Pons (tissue), 1 donor: ENCODE results near the gene STAG1.
"Not testable (repeated sequence)": the region's sequence is repeated elsewhere in the genome, so short reads cannot be mapped to it uniquely, and the experiment has no call there.

Experiments
- DNase-seq: peaks from one replicate; pipeline ENCODE4 v3.0.0-alpha.2; 2016; ENCODE audit warnings: low spot score

Gene STAG1

DNA sequence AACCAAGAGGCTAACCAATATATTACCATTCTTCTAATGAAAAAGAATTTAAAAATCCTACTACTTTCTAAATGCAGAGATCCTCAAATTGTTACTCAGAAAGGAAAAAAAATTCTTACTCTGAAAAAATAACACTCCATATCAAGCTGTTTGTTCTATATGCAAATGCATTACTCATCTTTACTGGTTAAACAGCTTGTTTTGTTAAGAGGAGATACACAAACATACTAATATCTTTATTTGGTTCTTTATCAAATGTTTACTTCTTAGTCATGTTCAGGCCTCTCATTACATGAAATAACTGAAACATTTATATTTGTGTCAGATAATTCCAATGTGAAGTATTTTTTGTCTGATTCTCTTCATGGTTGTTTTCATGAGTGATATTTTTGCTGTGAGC is 355.3 kb downstream of the STAG1 start:
- DNase-seq, result no peak

DNA sequence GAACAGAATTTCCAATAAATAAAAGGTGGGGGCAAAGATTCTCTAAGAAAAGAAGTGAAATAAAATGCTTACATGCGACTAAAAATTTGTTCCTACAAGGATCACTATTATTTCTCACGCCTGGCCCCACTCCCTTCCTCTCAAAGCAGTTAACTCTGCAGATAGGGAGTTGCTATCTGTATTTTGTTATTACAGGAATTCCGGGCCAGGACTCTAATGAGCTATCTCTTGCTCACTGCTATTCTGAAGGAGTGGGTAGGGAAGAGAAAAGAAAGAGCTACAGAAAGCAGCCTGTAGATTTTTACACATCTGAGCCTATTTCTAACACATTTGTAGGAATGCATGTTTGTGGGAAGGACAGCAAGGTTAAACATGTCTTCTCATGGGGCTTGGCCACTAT is 361.6 kb downstream of the STAG1 start:
- DNase-seq, result no peak

- no peak for DNase-seq
Measured at GRCh38 chr3:136387031-136387430, 365.1 kb downstream of the STAG1 start.

GRCh38 chr3:136385457-136385856 is 366.7 kb downstream of the STAG1 start:
- no peak for DNase-seq

GRCh38 chr3:136381051-136381450 is 371.1 kb downstream of the STAG1 start:
- DNase-seq, result no peak

DNA sequence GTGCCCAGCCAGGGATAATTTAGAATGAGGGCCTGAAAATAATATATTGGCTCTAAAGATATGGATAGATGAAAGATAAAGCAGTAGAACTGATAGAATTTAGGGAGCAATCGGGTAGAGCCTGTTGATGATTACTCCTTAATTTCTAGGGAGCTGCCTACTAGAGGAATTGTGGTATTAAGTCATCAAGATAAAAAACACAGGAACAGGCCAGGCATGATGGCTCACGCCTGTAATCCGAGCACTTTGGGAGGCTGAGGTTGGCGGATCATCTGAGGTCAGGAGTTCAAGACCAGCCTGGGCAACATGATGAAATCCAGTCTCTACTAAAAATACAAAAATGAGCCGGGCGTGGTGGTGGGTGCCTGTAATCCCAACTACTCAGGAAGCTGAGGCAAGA is 371.6 kb downstream of the STAG1 start:
- no peak for DNase-seq

- no peak for DNase-seq
Measured at GRCh38 chr3:136378011-136378410, 374.2 kb downstream of the STAG1 start.

GRCh38 chr3:136377508-136377907 is 374.7 kb downstream of the STAG1 start:
- no peak for DNase-seq

DNA sequence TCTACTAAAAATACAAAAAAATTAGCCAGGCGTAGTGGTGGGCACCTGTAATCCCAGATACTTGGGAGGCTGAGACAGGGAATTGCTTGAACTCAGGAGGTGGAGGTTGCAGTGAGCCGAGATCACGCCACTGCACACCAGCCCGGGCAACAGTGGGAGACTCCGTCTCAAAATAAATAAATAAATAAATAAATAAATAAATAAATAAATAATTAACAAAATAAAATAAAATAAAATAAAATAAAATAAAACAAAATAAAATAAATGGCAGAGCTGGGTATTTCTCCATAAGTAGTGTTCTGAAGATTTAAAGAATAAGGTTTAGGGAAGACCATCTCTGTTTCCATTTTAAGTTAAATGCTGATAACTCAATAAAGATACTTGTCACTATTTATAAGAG is 376.4 kb downstream of the STAG1 start:
- DNase-seq, result not testable (repeated sequence)

- no peak for DNase-seq
Measured at GRCh38 chr3:136366289-136366688, 385.9 kb downstream of the STAG1 start.

- no peak for DNase-seq
Measured at GRCh38 chr3:136353461-136353860, 398.7 kb downstream of the STAG1 start.

DNA sequence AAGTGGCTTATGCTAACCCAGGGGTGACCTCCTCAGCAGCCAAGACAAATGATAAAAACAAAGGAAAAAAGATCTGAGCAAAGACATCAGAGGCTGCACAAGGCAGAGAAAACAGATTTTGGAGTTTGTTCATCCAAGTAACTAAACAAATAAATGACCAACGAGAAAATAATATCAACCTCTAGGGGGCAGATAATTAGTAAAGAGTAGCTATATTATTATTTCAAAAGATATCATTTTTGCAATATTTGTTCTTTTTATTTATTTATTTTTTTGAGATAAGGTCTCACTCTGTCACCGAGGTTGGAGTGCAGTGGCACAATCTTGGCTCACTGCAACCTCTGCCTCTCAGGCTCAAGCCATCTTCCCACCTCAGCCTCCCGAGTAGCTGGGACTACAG is 400.3 kb downstream of the STAG1 start:
- no peak for DNase-seq

GRCh38 chr3:136351351-136351750 is 400.8 kb downstream of the STAG1 start:
- no peak for DNase-seq

DNA sequence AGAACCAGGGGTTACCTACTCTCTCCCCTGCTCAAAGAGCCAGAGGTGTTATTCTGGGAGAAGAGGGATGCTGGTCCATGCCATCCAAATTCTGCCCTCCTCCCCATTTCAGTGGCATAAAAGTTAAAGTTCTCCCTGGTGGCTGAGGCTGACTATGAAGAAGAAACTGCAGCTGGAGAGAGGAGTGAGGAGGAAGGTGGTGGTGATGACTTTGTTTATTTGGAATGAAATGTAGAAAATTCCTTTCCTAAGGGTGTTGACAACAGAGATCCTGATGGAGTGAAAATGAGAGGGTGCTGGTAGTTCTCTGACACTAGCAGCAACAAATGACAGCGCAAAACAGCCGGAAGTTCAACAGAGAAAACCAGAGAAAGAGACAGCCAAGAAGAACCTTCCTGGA is 401.6 kb downstream of the STAG1 start:
- DNase-seq, result no peak

DNA sequence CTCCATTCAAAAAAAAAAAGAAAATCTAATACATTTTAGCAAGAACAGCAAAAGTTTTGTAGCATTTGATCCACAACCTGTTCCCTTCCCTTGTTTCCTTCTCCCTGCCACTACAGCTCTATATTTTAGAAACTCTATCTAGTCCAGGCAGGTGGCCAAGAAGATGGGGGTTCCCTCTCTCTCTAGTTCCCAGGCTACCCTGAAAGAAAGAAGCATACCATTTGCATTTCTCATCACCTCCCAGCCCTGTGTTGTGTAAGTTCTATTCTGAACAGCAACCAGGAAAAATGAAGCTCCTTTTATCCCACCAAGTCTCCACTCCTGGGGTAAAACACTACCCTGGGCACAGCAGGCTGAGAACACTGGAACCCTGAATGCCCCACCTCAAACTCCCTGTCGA is 402.0 kb downstream of the STAG1 start:
- DNase-seq, result no peak

DNA sequence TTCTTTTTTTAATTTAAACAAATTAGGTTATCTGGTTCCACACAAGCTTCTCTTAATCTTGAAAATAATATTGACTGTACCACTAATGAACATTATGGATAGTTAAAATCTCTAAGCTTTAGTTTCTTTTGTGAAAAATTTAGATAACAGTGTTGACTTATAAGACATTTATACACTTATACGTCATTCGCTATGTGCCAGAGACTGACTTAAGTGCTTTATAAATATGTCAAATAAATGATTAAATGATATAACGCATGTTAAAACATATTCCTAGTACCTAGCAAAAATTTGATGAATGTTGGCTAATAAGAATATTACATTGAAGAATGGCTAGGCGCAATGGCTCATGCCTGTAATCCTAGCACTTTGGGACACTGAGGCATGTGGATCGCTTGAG is 405.7 kb downstream of the STAG1 start:
- DNase-seq, result no peak

GRCh38 chr3:136343873-136344555 is 408.2 kb downstream of the STAG1 start:
- peak; percentile 11 for DNase-seq

DNA sequence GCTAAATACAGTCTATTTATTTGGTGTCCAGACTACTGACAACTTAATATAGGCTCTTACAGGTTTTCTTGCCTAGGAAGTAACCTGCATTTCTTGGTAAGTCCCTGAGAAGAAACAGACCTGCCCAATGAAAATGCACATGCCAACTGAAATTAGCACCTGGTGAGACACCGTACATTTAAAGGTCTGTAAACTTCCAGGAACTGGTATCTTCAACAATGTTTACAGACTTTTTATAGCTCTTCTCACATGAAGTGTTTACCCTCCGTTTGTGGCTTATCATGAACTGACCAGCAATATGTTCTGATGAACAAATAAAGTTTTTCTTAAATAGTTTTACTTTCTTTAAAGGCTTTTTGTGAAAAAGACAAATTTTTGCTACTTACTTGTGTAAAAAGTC is 408.7 kb downstream of the STAG1 start:
- no peak for DNase-seq

DNA sequence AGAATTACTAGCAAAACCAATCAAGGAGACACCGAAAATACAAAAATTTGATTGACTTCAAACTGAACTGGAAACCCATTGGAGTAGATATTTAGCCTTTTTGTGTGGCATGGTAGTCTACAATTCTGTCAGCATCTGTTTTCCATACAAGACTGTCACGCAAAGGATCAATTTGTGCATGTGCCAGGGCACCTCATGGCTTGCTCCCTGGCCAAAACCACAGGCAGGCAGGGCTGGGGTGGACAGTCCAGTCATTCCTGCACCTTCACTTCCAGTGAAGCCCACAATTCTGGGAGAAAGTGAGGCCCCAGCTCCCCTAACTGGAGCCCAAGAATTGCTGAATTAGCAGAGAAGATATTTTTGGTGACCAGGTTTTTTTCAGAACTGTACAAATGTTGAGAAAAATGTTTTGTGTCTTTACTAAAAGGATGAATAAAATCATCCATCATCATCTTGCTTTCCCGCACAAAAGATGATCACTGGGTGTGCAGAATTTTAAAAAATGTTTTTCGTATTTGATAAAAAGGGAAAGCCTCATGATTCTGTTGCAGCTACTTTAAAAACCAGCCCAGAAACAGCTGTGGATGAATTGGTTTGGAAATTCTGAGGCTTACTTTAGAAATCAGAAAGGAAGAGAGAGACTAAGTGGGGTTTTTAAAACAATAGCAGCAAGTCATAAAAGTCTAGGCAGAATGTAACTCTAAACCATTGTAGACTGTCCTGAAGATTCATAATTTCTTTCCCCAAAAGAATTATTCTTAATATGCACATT is 415.7 kb downstream of the STAG1 start:
- DNase-seq, result no peak

GRCh38 chr3:136334726-136335125 is 417.5 kb downstream of the STAG1 start:
- DNase-seq, result not testable (repeated sequence)

GRCh38 chr3:136334209-136334608 is 418.0 kb downstream of the STAG1 start:
- DNase-seq, result no peak

DNA sequence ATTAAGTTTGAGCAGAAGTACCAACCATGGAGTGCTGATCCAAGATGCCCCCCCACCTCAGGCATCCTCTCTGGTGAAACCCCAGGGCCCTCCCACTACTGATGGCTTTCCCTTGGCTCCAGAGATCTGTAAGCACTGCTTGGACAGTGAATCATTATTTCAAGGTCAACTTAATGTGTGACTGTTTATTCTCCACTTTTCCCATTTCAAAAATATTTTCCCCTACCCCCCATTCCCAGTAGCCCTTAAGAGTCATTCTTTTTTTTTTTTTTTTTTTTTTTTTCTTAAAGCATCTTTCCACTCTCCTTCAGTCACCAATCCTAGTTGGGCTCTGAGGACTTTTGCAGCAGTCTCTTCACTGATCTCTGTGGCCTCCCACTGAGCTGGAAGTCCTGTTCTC is 419.4 kb downstream of the STAG1 start:
- DNase-seq, result no peak

DNA sequence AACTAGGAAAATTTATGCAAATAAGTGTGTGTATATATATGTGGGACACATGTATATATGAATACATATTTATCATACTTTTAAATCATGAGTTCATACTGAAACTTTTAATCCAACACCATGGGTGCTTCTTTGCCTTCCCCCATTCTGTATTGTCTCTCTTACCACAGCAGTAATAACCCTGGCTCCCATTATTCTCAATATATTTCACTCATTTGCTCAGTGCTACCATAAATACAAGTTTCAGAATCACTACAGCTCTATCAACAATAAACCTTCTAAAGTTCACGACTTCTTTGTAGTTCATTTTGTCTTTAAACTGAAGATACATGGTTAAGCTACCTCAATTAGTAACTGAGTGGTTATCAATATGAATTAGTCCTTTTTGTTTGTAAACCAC is 419.9 kb downstream of the STAG1 start:
- DNase-seq, result no peak

GRCh38 chr3:136330900-136331299 is 421.3 kb downstream of the STAG1 start:
- no peak for DNase-seq
